Effector memory CD8-positive, alpha-beta T cell (primary cell): ENCODE measurements around the gene ZNF26.
"Not testable (repeated sequence)": the region's sequence is repeated elsewhere in the genome, so short reads cannot be mapped to it uniquely, and the experiment has no call there.

Source experiments
- ATAC-seq: fragments of 150-1000 bp; cut with Tn5 transposase; replicated peaks from 2 replicates; pipeline ENCODE4 v1.10.0; 2021; ENCODE audit warnings: mild to moderate bottlenecking, moderate library complexity
- DNase-seq, 3 experiments: peaks; one replicate each; pipeline ENCODE4 v3.0.0; 2021
- H3K27ac Mint-ChIP-seq, 2 donors: one replicate each; pipeline ENCODE4 v1.8.0; 2022; ENCODE audit warnings: mild to moderate bottlenecking in 2 of 2, mixed read lengths in 2 of 2, moderate library complexity in 2 of 2
- H3K27me3 Mint-ChIP-seq, 2 donors: one replicate each; pipeline ENCODE4 v1.8.0; 2022; ENCODE audit warnings: mixed read lengths in 2 of 2
- H3K36me3 Mint-ChIP-seq: one replicate; pipeline ENCODE4 v1.8.0; 2022; ENCODE audit warnings: mild to moderate bottlenecking, moderate library complexity, mixed read lengths; ENCODE audit not compliant: insufficient read depth
- H3K4me1 Mint-ChIP-seq, 2 donors: one replicate each; pipeline ENCODE4 v1.8.0; 2022; ENCODE audit warnings: low read depth in 2 of 2, mixed read lengths in 2 of 2
- H3K4me3 Mint-ChIP-seq, 2 donors: one replicate each; pipeline ENCODE4 v1.8.0; 2022; ENCODE audit warnings: mild to moderate bottlenecking in 2 of 2, mixed read lengths in 2 of 2, moderate library complexity in 2 of 2
- H3K9me3 Mint-ChIP-seq, 2 donors: one replicate each; pipeline ENCODE4 v1.8.0; 2022; ENCODE audit warnings: mixed read lengths in 2 of 2
- total RNA-seq, 9 experiments: gene quantifications; one replicate each; lab custom pipeline; 2026; lab: John Stamatoyannopoulos, UW

Gene ZNF26, protein sequence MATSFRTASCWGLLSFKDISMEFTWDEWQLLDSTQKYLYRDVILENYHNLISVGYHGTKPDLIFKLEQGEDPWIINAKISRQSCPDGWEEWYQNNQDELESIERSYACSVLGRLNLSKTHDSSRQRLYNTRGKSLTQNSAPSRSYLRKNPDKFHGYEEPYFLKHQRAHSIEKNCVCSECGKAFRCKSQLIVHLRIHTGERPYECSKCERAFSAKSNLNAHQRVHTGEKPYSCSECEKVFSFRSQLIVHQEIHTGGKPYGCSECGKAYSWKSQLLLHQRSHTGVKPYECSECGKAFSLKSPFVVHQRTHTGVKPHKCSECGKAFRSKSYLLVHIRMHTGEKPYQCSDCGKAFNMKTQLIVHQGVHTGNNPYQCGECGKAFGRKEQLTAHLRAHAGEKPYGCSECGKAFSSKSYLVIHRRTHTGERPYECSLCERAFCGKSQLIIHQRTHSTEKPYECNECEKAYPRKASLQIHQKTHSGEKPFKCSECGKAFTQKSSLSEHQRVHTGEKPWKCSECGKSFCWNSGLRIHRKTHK
- 43.8 to 95.4 (median 57.8) reads per million in 9 experiments for total RNA-seq

- peaks cover 25% of the 10 kb centered on the region for H3K36me3 Mint-ChIP-seq
- ATAC-seq = peak; percentile 97
These were observed at the start of gene ZNF26 for GRCh38 chr12:132986001-132986884. ZNF26 (plus strand) TSS chr12:132986367; CDS start chr12:132986841, 474 bp downstream.

DNA sequence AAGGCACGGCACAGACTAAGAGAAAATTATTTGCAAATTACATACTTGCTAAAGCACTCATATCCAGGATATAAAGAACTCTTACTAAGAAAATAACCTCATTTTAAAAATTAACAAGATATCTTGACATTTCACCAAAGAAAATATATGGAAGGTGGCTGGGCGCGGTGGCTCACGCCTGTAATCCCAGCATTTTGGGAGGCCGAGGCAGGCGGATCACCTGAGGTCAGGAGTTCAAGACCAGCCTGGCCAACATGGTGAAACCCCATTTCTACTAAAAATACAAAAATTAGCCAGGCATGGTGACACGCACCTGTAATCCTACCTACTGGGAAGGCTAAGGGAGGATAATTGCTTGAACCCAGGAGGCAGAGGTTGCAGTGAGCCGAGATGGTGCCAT lies 49.2 kb upstream of the ZNF26 start:
- H3K27ac Mint-ChIP-seq, H3K4me1 Mint-ChIP-seq, H3K9me3 Mint-ChIP-seq, H3K36me3 Mint-ChIP-seq, H3K4me3 Mint-ChIP-seq, H3K27me3 Mint-ChIP-seq, DNase-seq, ATAC-seq: not testable (repeated sequence)

More at GRCh38 chr12:132986001-132986884, at the start of gene ZNF26:
- H3K4me3 Mint-ChIP-seq = peak within 1 kb of the TSS; percentile 92 to 94
- H3K27me3 Mint-ChIP-seq = peaks cover 0 to 9% of the 10 kb centered on the region in 2 donors
- peaks cover 25 to 35% of the 10 kb centered on the region in 2 donors for H3K4me1 Mint-ChIP-seq
- DNase-seq = peak; percentile 79 to 80 (median 80)
- H3K9me3 Mint-ChIP-seq = peaks cover 0 to 11% of the 10 kb centered on the region in 2 donors
- peak within 1 kb of the TSS; percentile 95 to 97 for H3K27ac Mint-ChIP-seq

- Mint-ChIP-seq H3K4me1 (no peaks in the 10 kb centered on the region), H3K9me3 (peaks cover 7% of the 10 kb centered on the region in 2 donors), H3K27me3 (no peaks in the 10 kb centered on the region), H3K36me3 (peaks cover 10% of the 10 kb centered on the region), H3K27ac (no peak overlapping the region), H3K4me3 (no peak overlapping the region)
- ATAC-seq (no peak), DNase-seq (no peak)
These were observed 48.7 kb upstream of the ZNF26 start for GRCh38 chr12:132937476-132937875.

- H3K4me3 Mint-ChIP-seq, H3K4me1 Mint-ChIP-seq, DNase-seq, ATAC-seq, H3K36me3 Mint-ChIP-seq, H3K27me3 Mint-ChIP-seq, H3K27ac Mint-ChIP-seq, H3K9me3 Mint-ChIP-seq: not testable (repeated sequence)
These were observed 47.4 kb upstream of the ZNF26 start for GRCh38 chr12:132938807-132939206.

GRCh38 chr12:132940071-132940719 lies 46.0 kb upstream of the ZNF26 start:
- DNase-seq (no peak), ATAC-seq (no peak)
- H3K27ac Mint-ChIP-seq = no peak overlapping the region
- H3K4me1 Mint-ChIP-seq = no peaks in the 10 kb centered on the region
- H3K9me3 Mint-ChIP-seq = peaks cover 0 to 2% of the 10 kb centered on the region in 2 donors
- peaks cover 14% of the 10 kb centered on the region for H3K36me3 Mint-ChIP-seq
- no peak overlapping the region for H3K4me3 Mint-ChIP-seq
- H3K27me3 Mint-ChIP-seq = no peaks in the 10 kb centered on the region

GRCh38 chr12:132941336-132941954 lies 44.7 kb upstream of the ZNF26 start:
- H3K9me3 Mint-ChIP-seq = peaks cover 0 to 5% of the 10 kb centered on the region in 2 donors
- H3K4me1 Mint-ChIP-seq = peaks cover 0 to 4% of the 10 kb centered on the region in 2 donors
- no peak overlapping the region for H3K27ac Mint-ChIP-seq
- peaks cover 20% of the 10 kb centered on the region for H3K36me3 Mint-ChIP-seq
- H3K4me3 Mint-ChIP-seq = no peak overlapping the region
- H3K27me3 Mint-ChIP-seq = no peaks in the 10 kb centered on the region
- DNase-seq (no peak), ATAC-seq (no peak)

GRCh38 chr12:132942611-132943010 lies 43.6 kb upstream of the ZNF26 start:
- Mint-ChIP-seq H3K4me1 (peaks cover 0 to 4% of the 10 kb centered on the region in 2 donors), H3K9me3 (peaks cover 0 to 5% of the 10 kb centered on the region in 2 donors), H3K36me3 (peaks cover 25% of the 10 kb centered on the region), H3K27me3 (no peaks in the 10 kb centered on the region), H3K4me3 (no peak overlapping the region), H3K27ac (no peak overlapping the region)
- no peak for ATAC-seq
- DNase-seq = no peak

DNA sequence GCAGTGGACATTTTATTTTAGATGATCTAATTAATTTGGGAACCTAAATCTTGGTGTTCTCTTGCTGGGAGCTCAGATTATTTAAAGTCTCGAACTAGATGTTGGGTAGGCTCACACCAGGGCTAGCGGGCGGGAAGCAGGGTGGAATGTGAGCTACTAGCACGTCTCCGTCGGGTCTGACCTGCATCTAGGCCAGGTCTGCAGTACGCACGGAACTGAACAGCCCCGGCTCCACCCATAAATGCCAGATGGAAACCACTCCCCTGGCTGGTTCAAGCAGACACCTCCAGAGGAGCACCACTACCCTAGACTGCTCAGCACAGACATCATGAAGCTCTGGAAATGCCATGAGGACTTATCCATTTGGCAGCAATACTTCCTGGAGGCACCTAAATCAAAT lies 40.4 kb upstream of the ZNF26 start:
- Mint-ChIP-seq H3K27ac (no peak overlapping the region), H3K36me3 (peaks cover 25% of the 10 kb centered on the region), H3K9me3 (peaks cover 0 to 7% of the 10 kb centered on the region in 2 donors), H3K27me3 (no peaks in the 10 kb centered on the region), H3K4me3 (no peak overlapping the region), H3K4me1 (peaks cover 0 to 9% of the 10 kb centered on the region in 2 donors)
- no peak for DNase-seq
- no peak for ATAC-seq

DNA sequence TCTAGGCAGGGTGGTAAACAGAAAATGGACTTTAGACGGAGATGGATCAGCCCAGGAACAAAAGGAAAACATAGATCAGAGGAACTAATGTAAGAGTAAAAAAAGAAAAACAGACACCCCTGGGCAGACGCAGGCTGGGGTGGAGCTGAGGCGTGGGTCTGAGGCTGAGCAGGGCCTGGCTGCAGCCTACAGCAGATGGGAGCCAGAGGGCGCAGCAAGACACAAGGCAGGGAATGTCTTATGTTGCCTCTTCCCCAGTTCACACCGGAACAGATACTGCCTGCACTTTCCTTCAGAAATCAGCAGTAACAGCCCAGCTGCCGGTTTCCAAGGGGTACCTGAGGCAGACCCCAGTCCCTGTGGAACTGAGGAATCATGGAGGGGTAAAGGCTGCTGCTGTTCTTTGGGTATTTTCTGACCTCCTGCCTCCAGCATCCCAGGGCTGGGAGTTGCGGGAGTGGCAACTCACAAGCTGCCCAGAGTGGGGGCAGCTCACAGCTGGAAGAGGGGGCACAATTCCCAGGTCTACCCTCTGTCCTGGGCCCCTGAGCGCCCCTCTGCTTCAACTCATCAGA lies 39.8 kb upstream of the ZNF26 start:
- Mint-ChIP-seq H3K36me3 (peaks cover 25% of the 10 kb centered on the region), H3K9me3 (peaks cover 0 to 7% of the 10 kb centered on the region in 2 donors), H3K4me3 (no peak overlapping the region), H3K4me1 (peaks cover 0 to 9% of the 10 kb centered on the region in 2 donors), H3K27ac (no peak overlapping the region), H3K27me3 (no peaks in the 10 kb centered on the region)
- ATAC-seq = no peak
- DNase-seq = no peak

DNA sequence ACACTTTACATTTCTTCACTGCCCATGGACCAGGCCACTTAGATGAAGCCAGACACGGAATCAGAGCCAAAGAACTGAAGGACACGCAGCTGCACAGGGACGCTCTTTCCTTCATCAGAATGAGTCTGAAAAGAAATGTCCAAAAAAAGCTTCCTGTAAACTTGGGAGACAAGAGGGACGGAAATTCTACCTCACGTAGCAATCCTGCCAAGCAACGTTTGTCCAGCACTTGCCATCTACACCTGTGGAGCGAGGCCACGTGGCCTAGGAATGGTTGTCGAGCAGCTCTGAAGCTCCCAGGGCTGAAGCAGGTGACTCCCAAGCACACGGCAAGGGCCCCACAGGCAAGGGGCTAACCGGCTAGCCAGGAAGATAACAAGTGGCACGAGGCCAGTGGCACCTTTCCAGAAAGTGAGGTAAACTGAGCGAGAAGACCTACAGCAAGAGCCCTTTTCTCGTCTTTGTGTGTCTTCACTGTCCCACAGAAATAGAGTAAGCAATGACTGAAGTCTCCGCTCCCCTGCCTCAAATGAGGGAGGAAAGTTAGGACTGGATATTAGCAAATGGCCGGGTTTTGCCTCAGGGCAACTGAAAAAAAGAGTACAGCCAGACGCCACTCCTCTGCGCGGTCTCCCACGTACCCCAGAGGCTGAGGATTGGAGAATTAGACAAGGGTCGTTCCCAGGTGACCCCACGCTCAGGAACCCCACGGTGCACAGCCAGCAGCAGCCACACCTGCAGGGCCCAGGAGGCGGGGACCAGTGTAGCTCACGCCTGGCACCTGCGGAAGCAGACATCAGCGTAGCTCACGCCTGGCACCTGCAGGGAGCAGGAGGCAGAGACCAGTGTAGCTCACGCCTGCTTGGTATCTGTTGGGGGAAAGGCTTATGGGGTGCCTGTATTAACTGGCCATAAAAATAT lies 37.8 kb upstream of the ZNF26 start:
- peaks cover 0 to 5% of the 10 kb centered on the region in 2 donors for H3K9me3 Mint-ChIP-seq
- H3K36me3 Mint-ChIP-seq = peaks cover 18% of the 10 kb centered on the region
- H3K27me3 Mint-ChIP-seq = no peaks in the 10 kb centered on the region
- H3K4me3 Mint-ChIP-seq = no peak overlapping the region
- DNase-seq (no peak), ATAC-seq (no peak)
- peaks cover 4 to 9% of the 10 kb centered on the region in 2 donors for H3K4me1 Mint-ChIP-seq
- H3K27ac Mint-ChIP-seq = no peak overlapping the region

DNA sequence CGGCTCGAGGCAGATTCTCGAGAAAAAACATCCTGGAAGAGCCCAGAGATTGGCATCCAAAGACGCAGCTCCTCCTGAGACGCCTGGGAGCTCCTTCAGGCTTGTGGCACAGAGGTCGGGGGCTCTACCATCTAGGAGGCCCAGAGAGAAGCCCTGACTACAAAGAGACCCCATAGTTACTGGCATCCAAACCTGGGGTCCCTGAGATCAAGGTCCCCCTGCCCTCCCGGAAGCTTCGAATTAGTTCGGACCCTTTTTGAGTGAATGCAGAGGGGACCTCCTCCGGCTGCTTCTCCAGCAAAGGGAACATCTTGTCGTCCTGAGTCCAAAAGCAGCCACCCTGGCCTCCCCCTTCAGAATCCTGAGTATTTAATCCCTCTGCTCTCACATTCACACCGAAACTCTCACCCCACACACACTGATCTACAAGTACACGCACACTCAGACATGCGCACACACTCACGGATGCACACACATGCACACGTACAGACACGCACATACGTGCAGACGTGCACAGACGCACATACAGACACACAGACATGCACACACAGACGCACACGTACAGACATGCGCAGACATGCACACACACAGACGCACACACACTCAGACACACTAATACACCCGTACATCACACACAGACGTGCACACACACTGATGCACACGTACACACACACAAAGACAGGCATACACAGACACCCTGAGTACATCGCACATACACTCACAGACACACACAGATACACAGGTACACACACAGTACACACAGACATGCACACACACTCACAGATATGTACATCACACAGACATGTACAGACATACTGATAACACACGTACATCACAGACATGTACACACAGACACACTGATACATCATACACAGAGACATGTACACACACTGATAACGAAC lies 36.0 kb upstream of the ZNF26 start:
- DNase-seq (no peak), ATAC-seq (no peak)
- Mint-ChIP-seq H3K27ac (no peak overlapping the region), H3K4me1 (peaks cover 11 to 24% of the 10 kb centered on the region in 2 donors), H3K36me3 (peaks cover 14% of the 10 kb centered on the region), H3K4me3 (no peak overlapping the region), H3K9me3 (peaks cover 0 to 5% of the 10 kb centered on the region in 2 donors), H3K27me3 (no peaks in the 10 kb centered on the region)
